Activated CD4-positive, alpha-beta T cell treated with anti-CD3 and anti-CD28 coated beads, Interleukin-2, amount 10 ng/mL, durations not matched to agents 24 days and 14 days (primary cell): Measurements from ENCODE around the gene PLCH1. TPM values are rescaled to one million over a fixed set of nuclear protein-coding genes. Genes with fewer than 3 reads are reported as not detected.
"Not testable (repeated sequence)": the region's sequence is repeated elsewhere in the genome, so short reads cannot be mapped to it uniquely, and the experiment has no call there.

Experiments used
- DNase-seq: peaks from one replicate; pipeline ENCODE4 v3.0.0; 2022
- H3K27ac Mint-ChIP-seq: one replicate; pipeline ENCODE4 v1.8.0; 2022; ENCODE audit warnings: mild to moderate bottlenecking, mixed read lengths
- H3K27me3 Mint-ChIP-seq: one replicate; pipeline ENCODE4 v1.8.0; 2022; ENCODE audit warnings: mixed read lengths
- H3K36me3 Mint-ChIP-seq: one replicate; pipeline ENCODE4 v1.8.0; 2022; ENCODE audit warnings: low read depth, mild to moderate bottlenecking, mixed read lengths
- H3K4me1 Mint-ChIP-seq: one replicate; pipeline ENCODE4 v1.8.0; 2021; ENCODE audit warnings: mixed read lengths
- H3K4me3 Mint-ChIP-seq: one replicate; pipeline ENCODE4 v1.8.0; 2022; ENCODE audit warnings: mild to moderate bottlenecking, moderate library complexity, mixed read lengths
- H3K9me3 Mint-ChIP-seq: one replicate; pipeline ENCODE4 v1.8.0; 2021; ENCODE audit warnings: mixed read lengths
- intact Hi-C: fragments of 100-400 bp; cut with micrococcal nuclease; formaldehyde crosslinking; loops from one replicate; pipeline ENCODE4 v1.15.1; 2023
- total RNA-seq: library from RNA; stranded (reverse); gene quantifications from 2 replicates; pipeline ENCODE4 v1.2.3, GENCODE V29; 2022

The PLCH1 gene
- total RNA-seq, 1 donor from 2014 or later, result not detected

DNA sequence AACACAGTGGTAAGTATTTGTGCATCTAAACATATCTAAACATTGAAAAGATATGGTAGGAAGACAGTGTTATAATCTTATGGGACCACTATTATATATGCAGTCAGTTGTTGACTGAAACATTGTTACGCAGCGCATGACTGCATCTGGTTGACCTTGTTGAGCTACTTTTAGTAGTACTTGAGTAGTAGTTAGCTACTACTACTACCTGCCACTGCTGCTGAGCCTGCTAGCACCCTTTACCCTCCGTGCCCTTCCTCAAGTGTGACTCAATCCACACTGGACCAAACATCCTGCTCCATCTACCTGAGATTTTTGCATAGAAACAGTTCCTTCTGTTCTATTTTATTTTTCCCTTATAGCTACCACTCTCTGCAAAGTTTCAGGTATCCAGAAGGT is 327.8 kb downstream of the PLCH1 start:
- Mint-ChIP-seq H3K9me3 (no peaks in the 10 kb centered on the region), H3K36me3 (no peaks in the 10 kb centered on the region), H3K27ac (no peak overlapping the region), H3K4me1 (no peaks in the 10 kb centered on the region), H3K27me3 (no peaks in the 10 kb centered on the region), H3K4me3 (no peak overlapping the region)
- no peak for DNase-seq
- intact Hi-C loops, result no loop called here

- DNase-seq, result no peak
- intact Hi-C loops, result no loop called here
- Mint-ChIP-seq H3K27ac (no peak overlapping the region), H3K27me3 (no peaks in the 10 kb centered on the region), H3K9me3 (no peaks in the 10 kb centered on the region), H3K4me1 (no peaks in the 10 kb centered on the region), H3K4me3 (no peak overlapping the region), H3K36me3 (no peaks in the 10 kb centered on the region)
Observed at GRCh38 chr3:155416500-155417118, 328.3 kb downstream of the PLCH1 start.

GRCh38 chr3:155412904-155413303 is 332.0 kb downstream of the PLCH1 start:
- no peak for DNase-seq
- Mint-ChIP-seq H3K4me3 (no peak overlapping the region), H3K4me1 (no peaks in the 10 kb centered on the region), H3K27me3 (no peaks in the 10 kb centered on the region), H3K36me3 (no peaks in the 10 kb centered on the region), H3K9me3 (no peaks in the 10 kb centered on the region), H3K27ac (no peak overlapping the region)
- intact Hi-C loops, result no loop called here

DNA sequence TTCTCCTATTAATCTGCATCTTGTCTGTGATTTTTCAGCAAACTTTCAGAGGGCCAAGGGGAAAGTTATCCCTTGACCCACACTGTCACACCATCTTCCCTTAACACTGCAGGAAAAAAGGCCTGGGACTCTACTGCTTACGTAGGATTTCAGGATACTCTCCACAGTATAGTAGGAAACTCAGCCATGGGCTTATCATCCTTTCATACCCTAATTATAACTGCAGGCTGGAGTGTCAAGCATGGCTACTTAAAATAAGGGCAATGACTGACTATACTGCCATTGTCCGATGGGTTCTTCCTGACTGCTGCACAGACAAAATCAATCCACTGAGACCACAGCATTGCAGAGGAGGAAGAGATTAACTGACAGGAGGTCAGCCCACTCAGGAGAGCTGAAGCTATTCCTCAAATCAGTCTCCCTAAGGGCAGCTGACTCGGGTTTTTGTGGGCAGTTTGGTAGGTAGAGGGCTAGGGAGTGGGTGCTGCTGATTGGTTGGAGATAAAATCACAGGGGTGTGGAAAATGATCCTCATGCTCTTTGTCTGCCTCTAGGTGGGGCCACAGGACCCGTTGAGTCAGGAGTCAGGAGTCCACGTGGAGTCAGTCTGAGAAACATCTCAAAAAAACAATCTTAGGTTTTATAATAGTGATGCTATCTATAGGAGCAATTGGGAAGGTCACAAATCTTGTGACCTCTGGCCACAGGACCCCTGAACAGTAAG is 333.2 kb downstream of the PLCH1 start:
- Mint-ChIP-seq H3K9me3 (no peaks in the 10 kb centered on the region), H3K4me3 (no peak overlapping the region), H3K27ac (no peak overlapping the region), H3K36me3 (no peaks in the 10 kb centered on the region), H3K4me1 (no peaks in the 10 kb centered on the region), H3K27me3 (no peaks in the 10 kb centered on the region)
- intact Hi-C loops, result no loop called here
- no peak for DNase-seq

DNA sequence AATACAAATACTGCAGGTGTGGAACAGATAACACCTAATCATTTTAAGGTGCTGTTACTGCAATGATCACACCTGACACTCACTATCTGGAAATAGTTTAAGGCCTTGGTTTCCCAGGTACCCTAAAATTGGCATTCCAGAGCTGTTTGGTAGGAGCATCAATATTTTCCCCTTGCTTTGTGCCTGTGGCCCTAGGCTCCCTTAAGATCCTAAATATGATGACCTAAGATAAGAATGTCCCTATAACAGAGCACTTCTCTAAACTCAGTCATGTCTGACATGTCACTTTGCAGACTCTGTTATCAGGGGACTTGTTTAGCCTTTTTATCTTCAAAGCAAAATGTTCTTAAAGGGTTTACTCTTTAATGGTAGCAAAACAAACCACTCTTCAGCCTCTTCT is 335.5 kb downstream of the PLCH1 start:
- DNase-seq, result no peak
- Mint-ChIP-seq H3K4me1 (no peaks in the 10 kb centered on the region), H3K9me3 (no peaks in the 10 kb centered on the region), H3K4me3 (no peak overlapping the region), H3K27me3 (no peaks in the 10 kb centered on the region), H3K36me3 (no peaks in the 10 kb centered on the region), H3K27ac (no peak overlapping the region)
- intact Hi-C loops, result no loop called here

GRCh38 chr3:155407971-155408370 is 336.9 kb downstream of the PLCH1 start:
- Mint-ChIP-seq H3K9me3 (no peaks in the 10 kb centered on the region), H3K36me3 (no peaks in the 10 kb centered on the region), H3K4me1 (no peaks in the 10 kb centered on the region), H3K4me3 (no peak overlapping the region), H3K27me3 (no peaks in the 10 kb centered on the region), H3K27ac (no peak overlapping the region)
- DNase-seq, result no peak
- intact Hi-C loops, result no loop called here

DNA sequence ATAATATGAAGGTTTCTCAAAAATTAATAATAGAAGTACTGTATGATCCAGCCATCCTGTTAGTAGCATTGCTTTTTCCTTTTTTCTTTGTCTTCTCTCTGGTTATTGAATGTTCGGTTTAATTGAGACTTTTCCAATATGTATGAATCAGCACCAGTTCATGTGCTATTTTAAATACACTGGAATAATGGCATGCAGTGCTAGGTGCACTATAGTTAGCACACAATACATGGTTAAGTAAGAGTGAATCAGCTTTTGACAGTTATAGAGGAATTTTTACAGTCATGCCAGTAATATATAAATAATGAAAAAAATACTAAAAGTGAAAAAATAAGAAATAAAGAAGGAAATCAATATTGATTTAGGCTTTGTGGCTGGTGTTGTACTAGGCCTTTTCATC is 337.5 kb downstream of the PLCH1 start:
- Mint-ChIP-seq H3K4me3 (no peak overlapping the region), H3K36me3 (no peaks in the 10 kb centered on the region), H3K9me3 (no peaks in the 10 kb centered on the region), H3K4me1 (no peaks in the 10 kb centered on the region), H3K27me3 (no peaks in the 10 kb centered on the region), H3K27ac (no peak overlapping the region)
- DNase-seq, result no peak
- intact Hi-C loops, result no loop called here

DNA sequence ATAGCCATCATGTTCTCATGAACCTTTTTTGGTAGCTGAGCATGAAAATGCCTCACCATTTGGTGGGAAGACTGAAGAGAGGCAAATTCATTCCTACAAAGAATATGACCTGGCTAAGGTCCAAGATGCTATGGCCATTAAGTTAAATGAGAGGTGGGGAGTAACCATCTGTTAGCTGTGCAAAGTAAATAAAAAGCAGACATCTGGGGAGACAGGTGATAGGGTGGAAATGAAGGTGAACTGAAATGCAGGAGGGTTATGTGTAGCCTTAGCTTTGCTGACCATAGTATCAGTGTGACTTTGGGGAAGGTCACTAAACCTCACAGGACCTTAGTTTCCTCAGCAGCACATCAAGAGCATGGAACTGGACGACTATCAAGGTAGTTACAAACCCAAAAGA is 340.4 kb downstream of the PLCH1 start:
- intact Hi-C loops, result no loop called here
- Mint-ChIP-seq H3K27ac (no peak overlapping the region), H3K27me3 (no peaks in the 10 kb centered on the region), H3K36me3 (no peaks in the 10 kb centered on the region), H3K4me1 (no peaks in the 10 kb centered on the region), H3K4me3 (no peak overlapping the region), H3K9me3 (no peaks in the 10 kb centered on the region)
- no peak for DNase-seq

- Mint-ChIP-seq H3K4me1 (no peaks in the 10 kb centered on the region), H3K27me3 (no peaks in the 10 kb centered on the region), H3K4me3 (no peak overlapping the region), H3K36me3 (no peaks in the 10 kb centered on the region), H3K9me3 (no peaks in the 10 kb centered on the region), H3K27ac (no peak overlapping the region)
- intact Hi-C loops, result no loop called here
- DNase-seq, result no peak
Observed at GRCh38 chr3:155402656-155403055, 342.2 kb downstream of the PLCH1 start.

GRCh38 chr3:155398046-155398445 is 346.8 kb downstream of the PLCH1 start:
- peaks cover 7% of the 10 kb centered on the region for H3K9me3 Mint-ChIP-seq
- no peaks in the 10 kb centered on the region for H3K27me3 Mint-ChIP-seq
- no peaks in the 10 kb centered on the region for H3K4me1 Mint-ChIP-seq
- no peak overlapping the region for H3K4me3 Mint-ChIP-seq
- intact Hi-C loops, result no loop called here
- DNase-seq, result no peak
- H3K27ac Mint-ChIP-seq, result no peak overlapping the region
- no peaks in the 10 kb centered on the region for H3K36me3 Mint-ChIP-seq

DNA sequence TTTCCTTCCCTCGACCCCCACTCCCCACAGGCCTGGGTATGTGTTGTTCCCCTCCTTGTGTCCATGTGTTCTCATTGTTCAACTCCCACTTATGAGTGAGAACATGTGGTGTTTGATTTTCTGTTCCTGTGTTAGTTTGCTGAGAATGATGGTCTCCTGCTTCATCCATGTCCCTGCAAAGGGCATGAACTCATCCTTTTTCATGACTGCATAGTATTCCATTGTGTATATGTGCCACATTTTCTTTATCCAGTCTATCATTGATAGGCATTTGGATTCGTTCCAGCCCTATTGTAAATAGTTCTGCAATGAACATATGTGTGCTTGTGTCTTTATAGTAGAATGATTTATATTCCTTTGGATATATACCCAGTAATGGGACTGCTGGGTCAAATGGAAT is 350.0 kb downstream of the PLCH1 start:
- H3K9me3 Mint-ChIP-seq, H3K27ac Mint-ChIP-seq, H3K36me3 Mint-ChIP-seq, intact Hi-C loops, H3K27me3 Mint-ChIP-seq, H3K4me3 Mint-ChIP-seq, H3K4me1 Mint-ChIP-seq, DNase-seq: not testable (repeated sequence)

- no peaks in the 10 kb centered on the region for H3K4me1 Mint-ChIP-seq
- H3K27ac Mint-ChIP-seq, result no peak overlapping the region
- no peaks in the 10 kb centered on the region for H3K27me3 Mint-ChIP-seq
Observed at GRCh38 chr3:155394240-155394639, 350.6 kb downstream of the PLCH1 start.

DNA sequence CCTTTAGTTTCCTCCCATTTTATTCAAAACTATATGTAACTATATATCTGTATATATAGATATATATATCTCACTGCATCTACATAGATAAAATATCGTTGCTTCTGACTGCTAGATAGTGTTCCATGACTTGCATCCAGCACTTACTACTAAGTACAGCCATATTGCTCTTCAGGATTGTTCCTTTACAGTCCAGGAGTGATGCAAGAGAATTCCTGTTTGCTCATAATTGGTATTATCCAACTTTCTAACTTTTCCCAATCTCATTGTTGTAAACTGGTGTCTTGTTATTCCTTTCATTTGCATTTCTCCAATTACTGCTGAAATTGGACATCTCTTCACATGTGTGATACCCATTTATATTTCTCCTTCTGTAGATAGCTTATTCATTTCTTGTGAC is 351.6 kb downstream of the PLCH1 start:
- H3K27me3 Mint-ChIP-seq, result no peaks in the 10 kb centered on the region
- peaks cover 7% of the 10 kb centered on the region for H3K9me3 Mint-ChIP-seq
- no peak overlapping the region for H3K27ac Mint-ChIP-seq
- no peak overlapping the region for H3K4me3 Mint-ChIP-seq
- no peaks in the 10 kb centered on the region for H3K36me3 Mint-ChIP-seq
- intact Hi-C loops, result no loop called here
- H3K4me1 Mint-ChIP-seq, result no peaks in the 10 kb centered on the region
- DNase-seq, result no peak

More at GRCh38 chr3:155394240-155394639, 350.6 kb downstream of the PLCH1 start:
- H3K9me3 Mint-ChIP-seq, result peaks cover 7% of the 10 kb centered on the region
- DNase-seq, result no peak
- intact Hi-C loops, result no loop called here
- no peak overlapping the region for H3K4me3 Mint-ChIP-seq
- no peaks in the 10 kb centered on the region for H3K36me3 Mint-ChIP-seq

DNA sequence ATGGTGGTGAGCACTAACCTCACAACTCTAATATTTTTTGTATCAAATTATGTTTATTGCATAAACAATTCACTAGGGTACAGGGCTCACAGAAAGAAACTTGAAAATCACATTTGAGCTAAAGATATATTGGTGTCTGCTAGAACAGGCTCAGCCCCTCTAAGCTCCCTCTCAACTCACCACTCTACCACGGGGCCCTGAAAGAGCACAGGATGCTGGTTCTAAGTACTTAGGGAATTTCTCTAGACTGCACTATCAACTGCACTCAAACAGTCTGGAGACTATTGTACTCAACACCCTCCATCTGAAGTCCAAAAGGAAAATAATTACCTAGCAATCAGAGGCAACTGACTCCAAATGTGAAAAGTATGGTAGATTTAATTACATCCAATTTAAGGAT is 352.7 kb downstream of the PLCH1 start:
- intact Hi-C loops, result no loop called here
- no peak for DNase-seq
- no peaks in the 10 kb centered on the region for H3K4me1 Mint-ChIP-seq
- no peaks in the 10 kb centered on the region for H3K36me3 Mint-ChIP-seq
- no peak overlapping the region for H3K27ac Mint-ChIP-seq
- H3K9me3 Mint-ChIP-seq, result peaks cover 7% of the 10 kb centered on the region
- peaks cover 4% of the 10 kb centered on the region for H3K27me3 Mint-ChIP-seq
- no peak overlapping the region for H3K4me3 Mint-ChIP-seq

DNA sequence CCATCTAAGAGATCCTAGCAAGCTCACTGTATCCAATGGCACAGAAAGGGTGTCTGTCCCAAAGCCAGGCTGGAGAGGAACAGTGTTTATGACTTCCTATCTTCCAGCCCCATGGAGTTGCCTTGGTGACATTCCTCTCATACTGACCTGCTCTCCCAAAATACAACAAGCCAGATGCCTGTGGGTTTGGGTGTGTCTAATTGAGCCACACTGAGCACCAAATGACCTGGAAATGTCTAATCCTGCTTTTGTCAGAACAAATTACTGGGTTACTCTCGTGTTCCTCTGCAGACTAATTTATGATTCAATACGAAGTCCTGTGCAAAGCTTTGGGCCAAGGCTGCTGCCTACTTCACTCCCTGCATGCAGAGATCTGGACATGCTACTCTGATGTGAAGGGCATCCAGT is 353.3 kb downstream of the PLCH1 start:
- Mint-ChIP-seq H3K36me3 (no peaks in the 10 kb centered on the region), H3K27ac (no peak overlapping the region), H3K4me1 (no peaks in the 10 kb centered on the region), H3K27me3 (peaks cover 6% of the 10 kb centered on the region), H3K9me3 (peaks cover 7% of the 10 kb centered on the region), H3K4me3 (no peak overlapping the region)
- no peak for DNase-seq
- intact Hi-C loops, result no loop called here
